HG03571 (cell line): ENCODE data around the gene FMO5.

Experiments used
- ATAC-seq: cut with Tn5 transposase; IDR thresholded peaks from one replicate; pipeline ENCODE4 v1.9.1; 2021; ENCODE audit not compliant: unreplicated experiment

FMO5 gene, protein sequence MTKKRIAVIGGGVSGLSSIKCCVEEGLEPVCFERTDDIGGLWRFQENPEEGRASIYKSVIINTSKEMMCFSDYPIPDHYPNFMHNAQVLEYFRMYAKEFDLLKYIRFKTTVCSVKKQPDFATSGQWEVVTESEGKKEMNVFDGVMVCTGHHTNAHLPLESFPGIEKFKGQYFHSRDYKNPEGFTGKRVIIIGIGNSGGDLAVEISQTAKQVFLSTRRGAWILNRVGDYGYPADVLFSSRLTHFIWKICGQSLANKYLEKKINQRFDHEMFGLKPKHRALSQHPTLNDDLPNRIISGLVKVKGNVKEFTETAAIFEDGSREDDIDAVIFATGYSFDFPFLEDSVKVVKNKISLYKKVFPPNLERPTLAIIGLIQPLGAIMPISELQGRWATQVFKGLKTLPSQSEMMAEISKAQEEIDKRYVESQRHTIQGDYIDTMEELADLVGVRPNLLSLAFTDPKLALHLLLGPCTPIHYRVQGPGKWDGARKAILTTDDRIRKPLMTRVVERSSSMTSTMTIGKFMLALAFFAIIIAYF

DNA sequence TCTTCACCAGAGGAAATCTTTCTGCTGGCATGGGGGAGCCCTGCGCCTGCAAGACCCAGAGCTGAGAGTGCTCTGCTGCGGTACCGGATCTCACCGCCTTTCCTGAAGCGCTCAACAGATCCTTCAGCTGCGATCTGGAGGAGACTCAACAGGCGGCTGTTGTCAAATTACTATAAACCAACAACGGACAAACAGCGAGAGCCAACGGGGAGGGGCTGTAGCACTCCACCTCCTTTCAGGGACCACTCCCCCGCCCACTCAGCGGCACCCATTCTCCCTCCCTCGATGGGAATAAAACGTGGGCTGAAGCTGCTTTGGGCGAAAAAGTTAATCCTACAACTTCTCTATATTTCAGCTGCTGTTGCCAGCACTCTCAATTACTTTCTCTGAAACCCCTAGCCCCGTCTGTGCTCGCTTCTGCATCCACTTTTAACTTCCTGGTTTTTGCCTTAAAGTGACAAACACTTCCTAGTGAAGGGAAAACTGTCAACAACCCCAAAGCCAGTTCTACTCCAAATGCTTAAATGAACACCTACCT lies at the start of gene FMO5:
Gene FMO5 (minus strand): TSS at position 147 of the 538 bp plus-strand sequence. CDS start 310 bp downstream, outside the sequence.
- peak; percentile 85 for ATAC-seq

GRCh38 chr1:147273409-147274336 lies 48.5 kb upstream of the FMO5 start:
- no peak for ATAC-seq

DNA sequence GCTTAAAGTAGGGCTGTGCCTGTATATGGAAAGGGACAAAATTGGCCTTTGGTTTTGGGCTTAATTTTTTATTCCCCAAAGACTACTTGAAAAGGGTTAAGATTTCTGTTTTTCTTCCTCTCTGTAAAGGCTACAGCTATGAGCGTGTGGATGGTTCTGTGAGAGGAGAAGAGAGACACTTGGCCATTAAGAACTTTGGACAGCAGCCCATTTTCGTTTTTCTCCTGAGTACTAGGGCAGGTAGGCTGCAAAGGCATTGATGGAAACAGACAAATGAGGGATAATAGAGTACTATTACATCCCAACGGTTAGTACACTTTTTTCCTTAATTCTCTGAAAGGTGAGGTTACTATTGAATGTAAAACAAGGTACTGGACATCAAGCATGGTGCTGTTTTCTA lies 46.9 kb upstream of the FMO5 start:
- ATAC-seq, result no peak

DNA sequence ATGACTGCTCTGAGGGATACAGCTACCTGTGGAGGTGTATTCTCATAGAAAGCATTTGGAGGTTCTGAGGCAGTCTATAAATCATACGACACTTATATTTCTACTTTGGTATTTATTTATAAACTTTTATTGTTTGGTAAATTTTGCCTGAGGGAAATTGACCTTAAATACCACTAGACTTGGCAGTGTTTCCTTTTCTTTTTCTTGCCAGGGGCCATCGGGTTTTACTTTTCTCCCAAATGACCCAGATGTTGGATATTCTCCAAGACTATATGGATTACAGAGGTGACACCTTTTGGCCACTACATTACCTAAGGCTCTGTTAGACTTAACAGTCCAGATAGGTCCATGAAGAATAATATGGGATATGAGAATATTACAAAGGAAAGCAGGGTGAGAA lies 45.6 kb upstream of the FMO5 start:
- ATAC-seq, result no peak

GRCh38 chr1:147267711-147268110 lies 42.6 kb upstream of the FMO5 start:
- ATAC-seq, result no peak

DNA sequence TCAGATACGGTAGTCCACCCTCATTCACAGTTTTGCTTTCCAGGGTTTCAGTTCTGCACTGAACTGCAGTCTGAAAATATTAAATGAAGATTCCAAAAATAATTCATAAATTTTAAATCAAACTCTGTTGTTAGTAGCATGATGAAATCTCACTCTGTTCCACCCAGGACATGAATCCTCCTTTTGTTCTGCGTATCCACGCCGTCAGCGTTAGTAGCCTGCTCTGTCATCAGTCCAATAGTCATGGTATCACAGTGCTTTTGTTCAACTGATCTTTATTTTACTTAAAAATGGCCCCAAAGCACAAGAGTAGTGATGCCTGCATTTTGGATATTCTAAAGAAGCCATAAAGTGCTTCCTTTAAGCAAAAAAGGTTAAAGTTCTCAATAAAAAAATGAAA lies 41.2 kb upstream of the FMO5 start:
- ATAC-seq, result no peak

DNA sequence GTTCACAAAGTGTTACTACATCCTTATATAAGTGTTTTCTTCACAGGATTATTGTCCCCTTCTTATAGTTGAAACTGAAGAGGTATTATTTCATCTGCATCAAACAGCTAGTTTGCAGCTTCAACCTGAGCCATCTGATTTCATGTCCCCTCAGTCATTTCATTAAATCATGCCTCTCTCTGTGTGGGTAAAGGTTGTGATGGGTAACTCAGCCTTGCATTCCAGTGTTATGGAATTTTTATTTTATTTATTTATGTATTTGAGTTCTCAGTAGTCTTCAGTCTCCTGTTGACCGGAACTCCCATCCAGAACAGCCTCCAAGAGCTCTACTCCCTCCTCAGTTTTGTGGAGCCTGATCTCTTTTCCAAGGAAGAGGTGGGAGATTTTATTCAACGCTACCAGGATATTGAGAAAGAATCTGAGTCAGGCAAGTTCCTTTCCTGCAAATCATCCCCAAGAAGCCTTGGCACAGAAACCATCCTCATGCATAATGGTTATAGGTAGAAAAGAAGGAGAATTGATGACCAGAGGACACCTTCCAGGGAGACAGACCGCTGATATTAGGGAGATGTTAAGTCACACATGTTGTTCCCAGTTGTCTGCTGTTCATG lies 39.1 kb upstream of the FMO5 start:
- no peak for ATAC-seq

- ATAC-seq, result no peak
Measured at GRCh38 chr1:147260956-147261355, 35.8 kb upstream of the FMO5 start.

DNA sequence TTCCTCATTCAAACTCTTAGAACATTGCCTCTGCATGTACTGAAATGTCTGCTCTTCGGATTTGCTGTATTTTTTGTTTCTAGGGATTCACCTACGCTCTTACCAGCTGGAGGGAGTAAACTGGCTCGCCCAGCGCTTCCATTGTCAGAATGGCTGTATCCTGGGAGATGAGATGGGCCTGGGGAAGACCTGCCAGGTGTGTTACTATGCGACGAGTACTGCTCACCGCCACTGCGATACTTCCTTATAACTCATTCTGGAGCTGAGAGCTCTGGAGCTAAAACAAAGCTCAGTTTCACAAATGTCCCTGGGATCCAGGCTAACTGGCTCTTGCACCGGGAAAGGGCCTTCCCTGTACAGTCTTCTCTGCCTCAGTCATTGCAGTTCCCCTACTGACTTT lies 27.4 kb upstream of the FMO5 start:
- ATAC-seq, result no peak

DNA sequence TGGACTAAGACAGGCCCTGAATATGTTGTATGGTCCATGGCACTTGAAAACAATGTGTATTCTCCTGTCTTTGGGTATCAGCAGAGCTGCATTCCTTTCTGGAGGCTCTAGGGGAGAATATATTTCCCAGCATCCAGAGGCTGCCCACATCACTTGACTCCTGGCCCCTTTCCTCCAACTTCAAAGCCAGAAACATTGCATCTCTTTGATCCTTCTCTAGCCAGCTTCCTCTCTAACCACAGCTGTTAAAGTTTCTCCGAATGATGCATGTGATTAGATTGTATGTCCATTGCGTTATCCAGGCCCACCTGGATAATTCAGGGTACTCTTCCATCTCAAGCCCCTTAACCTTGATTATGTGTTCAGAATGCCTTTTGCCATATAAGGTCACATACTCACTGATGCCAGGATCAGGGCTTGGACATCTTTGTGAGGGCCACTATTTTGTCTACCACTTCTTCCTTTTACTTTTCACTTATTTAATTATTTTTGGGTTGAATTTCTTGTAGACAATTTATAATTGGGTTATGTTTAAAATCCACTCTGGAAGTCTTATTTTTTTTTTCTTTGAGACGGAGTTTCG lies 22.6 kb upstream of the FMO5 start:
- ATAC-seq, result no peak

- no peak for ATAC-seq
Measured at GRCh38 chr1:147246910-147247655, 21.9 kb upstream of the FMO5 start.

DNA sequence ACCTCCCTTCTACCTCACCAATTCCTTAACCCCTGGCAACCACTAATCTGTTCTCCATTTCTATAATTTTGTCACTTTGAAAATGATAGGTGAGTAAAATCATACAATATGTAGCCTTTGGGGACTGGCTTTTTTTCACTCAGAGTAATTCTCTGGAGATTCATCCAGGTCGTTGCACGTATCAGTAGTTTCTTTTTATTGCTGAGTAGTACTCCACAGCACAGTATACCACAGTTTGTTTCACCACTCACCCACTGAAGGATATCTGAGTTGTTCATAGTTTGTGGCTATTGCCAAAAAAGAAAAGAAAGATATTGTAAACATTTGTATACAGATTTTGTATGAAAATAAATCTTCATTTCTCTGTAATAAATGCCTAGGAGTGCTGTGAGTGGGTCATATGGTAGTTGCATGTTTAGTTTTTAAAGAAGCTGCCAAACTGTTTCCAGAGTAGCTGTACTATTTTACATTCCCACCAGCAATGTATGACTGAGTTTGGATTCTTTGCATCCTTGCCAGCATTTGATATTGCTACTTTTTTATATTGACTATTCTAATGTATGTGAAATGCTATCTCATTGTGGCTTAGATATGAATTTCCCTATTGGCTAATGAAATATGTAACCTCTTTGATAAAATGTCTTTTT lies 21.0 kb upstream of the FMO5 start:
- no peak for ATAC-seq

- no peak for ATAC-seq
Measured at GRCh38 chr1:147245586-147246021, 20.5 kb upstream of the FMO5 start.

DNA sequence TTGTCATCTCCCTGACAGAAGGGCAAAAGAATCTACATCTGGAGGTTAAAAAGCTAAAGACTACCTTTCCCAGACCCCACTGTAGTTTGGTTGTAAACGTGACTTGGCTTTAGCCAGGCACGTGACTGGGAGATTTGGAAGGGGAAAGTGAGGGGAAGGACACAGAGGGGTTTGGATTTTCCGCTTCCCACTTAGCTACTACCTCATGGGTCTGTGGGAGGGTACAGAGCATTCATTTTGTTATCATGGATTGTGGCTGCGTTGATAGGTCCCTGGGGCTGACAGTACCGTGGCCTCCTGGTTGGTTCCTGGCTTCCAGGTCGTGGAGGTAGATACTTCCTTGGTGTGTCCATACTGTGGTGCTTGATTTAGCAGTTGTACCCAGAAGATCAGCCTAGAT lies 20.0 kb upstream of the FMO5 start:
- no peak for ATAC-seq

DNA sequence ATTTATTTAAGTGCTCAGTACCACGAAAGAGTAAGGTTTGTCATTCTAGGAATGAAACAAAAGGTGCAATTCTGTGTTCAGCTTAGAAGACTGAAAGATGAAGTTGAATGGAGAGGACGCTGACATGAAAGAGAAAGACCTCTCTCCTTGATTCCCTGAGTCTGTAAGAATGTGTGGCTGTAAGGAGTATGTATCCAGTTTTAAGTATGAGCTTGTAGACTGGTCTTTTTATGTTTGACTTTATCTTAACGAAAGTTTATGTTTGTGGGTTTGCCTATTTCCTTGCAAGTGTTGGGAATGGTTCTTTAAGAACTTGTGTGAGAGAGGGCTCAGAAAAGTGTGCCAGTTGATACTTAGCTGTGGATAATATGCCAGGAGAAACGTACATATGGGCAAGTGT lies 18.7 kb upstream of the FMO5 start:
- ATAC-seq, result no peak

GRCh38 chr1:147243228-147243685 lies 18.1 kb upstream of the FMO5 start:
- peak; percentile 12 for ATAC-seq

- peak; percentile 90 for ATAC-seq
Measured at GRCh38 chr1:147242449-147243227, 17.5 kb upstream of the FMO5 start, which contains the start of gene CHD1L. TSS of gene CHD1L (plus strand) at chr1:147242684. CDS start at chr1:147242704, 20 bp downstream.

DNA sequence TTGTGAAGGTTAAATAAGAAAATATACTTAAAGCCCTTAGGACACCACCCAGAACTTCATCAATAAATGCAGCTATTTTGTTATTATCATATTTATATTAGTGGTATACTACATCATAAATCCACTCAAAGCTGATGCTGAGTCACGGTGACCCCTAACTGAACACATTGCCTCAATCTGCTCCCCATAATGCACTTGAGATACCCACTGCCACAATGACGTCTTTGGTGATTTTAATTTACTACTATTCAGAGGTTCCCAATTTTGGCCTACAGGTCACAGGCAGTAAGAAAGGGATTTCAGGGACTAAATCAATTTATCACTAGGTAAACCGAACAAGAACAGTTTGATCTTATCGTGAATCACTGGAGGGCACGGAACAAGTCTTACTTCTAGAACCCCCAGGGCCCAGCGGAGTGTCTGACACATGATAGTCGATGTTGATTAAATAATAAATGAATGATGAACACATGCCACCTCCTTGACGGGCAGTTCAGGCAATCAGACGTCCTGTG lies 16.9 kb upstream of the FMO5 start:
- ATAC-seq, result no peak
